Measurements from ENCODE around the gene TIMP2. TPM values are rescaled to one million over a fixed set of nuclear protein-coding genes. Genes with fewer than 3 reads are reported as not detected.

The TIMP2 gene
- total RNA-seq, 1 experiment from 2014 or later, result 62.4 TPM

- no peak overlapping the region for H3K4me3 ChIP-seq (ENCODE audit: low read depth in 2 of 2, low read length in 2 of 2)
- POLR2A ChIA-PET, result interaction anchor here (0.6 kb wide), 1 partner anchor 10 kb away, joined by 3 read pairs; no protein-coding TSS in a partner anchor
- no peaks in the 10 kb centered on the region for H3K36me3 ChIP-seq (ENCODE audit: control insufficient read depth, insufficient read depth, low read length)
- CTCF ChIA-PET, result no interaction called here
- no peaks in the 10 kb centered on the region for H3K4me1 ChIP-seq (ENCODE audit: control insufficient read depth, insufficient read depth, low read length)
- no peak for ATAC-seq
- H3K27ac ChIP-seq (ENCODE audit: low read length), result no peak overlapping the region
- H3K27me3 ChIP-seq (ENCODE audit: control insufficient read depth, insufficient read depth, low read length), result no peaks in the 10 kb centered on the region
- TF ChIP-seq CTCF (IDR thresholded peaks at IDR 0.05) (no peak), TCF7L2 (IDR thresholded peaks at IDR 0.05; ENCODE audit: low read depth, low read length) (no peak), REST (IDR thresholded peaks at IDR 0.05; ENCODE audit: insufficient read depth in 1 of 2, low read depth in 2 of 2, low read length in 1 of 2) (no peak), SIN3A (IDR thresholded peaks at IDR 0.05; ENCODE audit: borderline replicate concordance, insufficient read depth, low read depth, low read length) (no peak), POLR2AphosphoS5 (IDR thresholded peaks at IDR 0.05; ENCODE audit: low read depth, low read length) (no peak)
- in situ Hi-C loops (cut with HindIII; ENCODE audit: low pct_unique_long_range_greater_than_20kb, low sequenced_read_pairs), result no loop called here
- intact Hi-C loops (cut with micrococcal nuclease; ENCODE audit: unreplicated experiment), result no loop called here
- DNase-seq (ENCODE audit: low read depth, low spot score), result no peak
- no peaks in the 10 kb centered on the region for H3K9me3 ChIP-seq (ENCODE audit: control insufficient read depth, insufficient read depth, low read depth, low read length)
- no TSS peak for BruUV-seq (replicated peaks)
These were observed 18.8 kb upstream of the TIMP2 start for GRCh38 chr17:78944026-78944425.

GRCh38 chr17:78940708-78941107 lies 15.5 kb upstream of the TIMP2 start:
- in situ Hi-C loops (cut with HindIII; ENCODE audit: low pct_unique_long_range_greater_than_20kb, low sequenced_read_pairs), result no loop called here
- DNase-seq (ENCODE audit: low read depth, low spot score), result no peak
- Histone ChIP-seq H3K27me3 (ENCODE audit: control insufficient read depth, insufficient read depth, low read length) (no peaks in the 10 kb centered on the region), H3K4me1 (ENCODE audit: control insufficient read depth, insufficient read depth, low read length) (peaks cover 3% of the 10 kb centered on the region; the same call in 1 of the 2 replicates), H3K36me3 (ENCODE audit: control insufficient read depth, insufficient read depth, low read length) (no peaks in the 10 kb centered on the region), H3K4me3 (ENCODE audit: low read depth in 2 of 2, low read length in 2 of 2) (no peak overlapping the region), H3K9me3 (ENCODE audit: control insufficient read depth, insufficient read depth, low read depth, low read length) (no peaks in the 10 kb centered on the region), H3K27ac (ENCODE audit: low read length) (no peak overlapping the region)
- ATAC-seq, result no peak
- POLR2A ChIA-PET, result no interaction called here
- no TSS peak for BruUV-seq (replicated peaks)
- intact Hi-C loops (cut with micrococcal nuclease; ENCODE audit: unreplicated experiment), result no loop called here
- CTCF ChIA-PET, result no interaction called here
- TF ChIP-seq POLR2AphosphoS5 (IDR thresholded peaks at IDR 0.05; ENCODE audit: low read depth, low read length) (no peak), CTCF (IDR thresholded peaks at IDR 0.05) (no peak), SIN3A (IDR thresholded peaks at IDR 0.05; ENCODE audit: borderline replicate concordance, insufficient read depth, low read depth, low read length) (no peak), TCF7L2 (IDR thresholded peaks at IDR 0.05; ENCODE audit: low read depth, low read length) (no peak), REST (IDR thresholded peaks at IDR 0.05; ENCODE audit: insufficient read depth in 1 of 2, low read depth in 2 of 2, low read length in 1 of 2) (no peak)
